NCI-H1105 (cell line): ENCODE data around the gene ARHGAP19.

Experiments used
- DNase-seq: peaks from one replicate; lab custom pipeline; 2025; lab: John Stamatoyannopoulos, UW

The ARHGAP19 gene

GRCh38 chr10:97228130-97228774 lies 64.2 kb downstream of the ARHGAP19 start:
- no peak for DNase-seq

- no peak for DNase-seq
Measured at GRCh38 chr10:97226398-97226797, 66.0 kb downstream of the ARHGAP19 start.

GRCh38 chr10:97224483-97225435 lies 67.7 kb downstream of the ARHGAP19 start:
- DNase-seq = no peak

GRCh38 chr10:97222326-97222961 lies 70.0 kb downstream of the ARHGAP19 start:
- no peak for DNase-seq

GRCh38 chr10:97220355-97220754 lies 72.1 kb downstream of the ARHGAP19 start:
- DNase-seq = no peak

GRCh38 chr10:97217299-97217698 lies 75.1 kb downstream of the ARHGAP19 start:
- DNase-seq = no peak

GRCh38 chr10:97215619-97216260 lies 76.7 kb downstream of the ARHGAP19 start:
- no peak for DNase-seq

- DNase-seq = no peak
Measured at GRCh38 chr10:97213431-97213830, 79.0 kb downstream of the ARHGAP19 start.

GRCh38 chr10:97211229-97211628 lies 81.2 kb downstream of the ARHGAP19 start:
- DNase-seq = no peak

GRCh38 chr10:97210543-97210960 lies 81.9 kb downstream of the ARHGAP19 start:
- DNase-seq = peak; percentile 22

- no peak for DNase-seq
Measured at GRCh38 chr10:97207756-97208346, 84.6 kb downstream of the ARHGAP19 start.

- DNase-seq = no peak
Measured at GRCh38 chr10:97207131-97207530, 85.3 kb downstream of the ARHGAP19 start.

- DNase-seq = no peak
Measured at GRCh38 chr10:97204826-97205679, 87.4 kb downstream of the ARHGAP19 start.

- DNase-seq = no peak
Measured at GRCh38 chr10:97203220-97203619, 89.2 kb downstream of the ARHGAP19 start.

- no peak for DNase-seq
Measured at GRCh38 chr10:97200616-97201015, 91.8 kb downstream of the ARHGAP19 start.

- DNase-seq = no peak
Measured at GRCh38 chr10:97199152-97199551, 93.3 kb downstream of the ARHGAP19 start.

- DNase-seq = no peak
Measured at GRCh38 chr10:97197030-97197500, 95.4 kb downstream of the ARHGAP19 start.

- DNase-seq = peak; percentile 53
Measured at GRCh38 chr10:97196223-97197029, 96.0 kb downstream of the ARHGAP19 start.

- DNase-seq = no peak
Measured at GRCh38 chr10:97195706-97196222, 96.7 kb downstream of the ARHGAP19 start.
